ENCODE results near the gene THBS4.

GRCh38 chr5:79992891-79993657 lies 42.1 kb upstream of the THBS4 start:
- TF ChIP-seq, protein P1, sequence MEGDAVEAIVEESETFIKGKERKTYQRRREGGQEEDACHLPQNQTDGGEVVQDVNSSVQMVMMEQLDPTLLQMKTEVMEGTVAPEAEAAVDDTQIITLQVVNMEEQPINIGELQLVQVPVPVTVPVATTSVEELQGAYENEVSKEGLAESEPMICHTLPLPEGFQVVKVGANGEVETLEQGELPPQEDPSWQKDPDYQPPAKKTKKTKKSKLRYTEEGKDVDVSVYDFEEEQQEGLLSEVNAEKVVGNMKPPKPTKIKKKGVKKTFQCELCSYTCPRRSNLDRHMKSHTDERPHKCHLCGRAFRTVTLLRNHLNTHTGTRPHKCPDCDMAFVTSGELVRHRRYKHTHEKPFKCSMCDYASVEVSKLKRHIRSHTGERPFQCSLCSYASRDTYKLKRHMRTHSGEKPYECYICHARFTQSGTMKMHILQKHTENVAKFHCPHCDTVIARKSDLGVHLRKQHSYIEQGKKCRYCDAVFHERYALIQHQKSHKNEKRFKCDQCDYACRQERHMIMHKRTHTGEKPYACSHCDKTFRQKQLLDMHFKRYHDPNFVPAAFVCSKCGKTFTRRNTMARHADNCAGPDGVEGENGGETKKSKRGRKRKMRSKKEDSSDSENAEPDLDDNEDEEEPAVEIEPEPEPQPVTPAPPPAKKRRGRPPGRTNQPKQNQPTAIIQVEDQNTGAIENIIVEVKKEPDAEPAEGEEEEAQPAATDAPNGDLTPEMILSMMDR (IDR thresholded peaks at IDR 0.05; ENCODE audit: poor library complexity): no peak
- TF ChIP-seq EZH2phosphoT487 (IDR thresholded peaks at IDR 0.05; ENCODE audit: low read depth, severe bottlenecking, unreplicated experiment) (no peak), EZH2 (IDR thresholded peaks at IDR 0.05; ENCODE audit: borderline replicate concordance) (no peak)

All from hepatocyte (in vitro differentiated cells).